ENCODE measurements around the gene AKAP9.
"Not testable (repeated sequence)": the region's sequence is repeated elsewhere in the genome, so short reads cannot be mapped to it uniquely, and the experiment has no call there.

AKAP9 gene

GRCh38 chr7:91940572-91941341, at the start of gene AKAP9:
AKAP9 (plus strand) TSS chr7:91940862; CDS start chr7:91941100, 238 bp downstream.
- DNase-seq (ENCODE audit: low read depth) = peak; percentile 72

- DNase-seq (ENCODE audit: low read depth) = no peak
Measured at GRCh38 chr7:91892099-91892705, 48.5 kb upstream of the AKAP9 start.

- DNase-seq (ENCODE audit: low read depth) = no peak
Measured at GRCh38 chr7:91892821-91893340, 47.8 kb upstream of the AKAP9 start.

- not testable (repeated sequence) for DNase-seq (ENCODE audit: low read depth)
Measured at GRCh38 chr7:91893699-91894098, 47.0 kb upstream of the AKAP9 start.

GRCh38 chr7:91894781-91895480, 45.7 kb upstream of the AKAP9 start:
- DNase-seq (ENCODE audit: low read depth) = no peak

DNA sequence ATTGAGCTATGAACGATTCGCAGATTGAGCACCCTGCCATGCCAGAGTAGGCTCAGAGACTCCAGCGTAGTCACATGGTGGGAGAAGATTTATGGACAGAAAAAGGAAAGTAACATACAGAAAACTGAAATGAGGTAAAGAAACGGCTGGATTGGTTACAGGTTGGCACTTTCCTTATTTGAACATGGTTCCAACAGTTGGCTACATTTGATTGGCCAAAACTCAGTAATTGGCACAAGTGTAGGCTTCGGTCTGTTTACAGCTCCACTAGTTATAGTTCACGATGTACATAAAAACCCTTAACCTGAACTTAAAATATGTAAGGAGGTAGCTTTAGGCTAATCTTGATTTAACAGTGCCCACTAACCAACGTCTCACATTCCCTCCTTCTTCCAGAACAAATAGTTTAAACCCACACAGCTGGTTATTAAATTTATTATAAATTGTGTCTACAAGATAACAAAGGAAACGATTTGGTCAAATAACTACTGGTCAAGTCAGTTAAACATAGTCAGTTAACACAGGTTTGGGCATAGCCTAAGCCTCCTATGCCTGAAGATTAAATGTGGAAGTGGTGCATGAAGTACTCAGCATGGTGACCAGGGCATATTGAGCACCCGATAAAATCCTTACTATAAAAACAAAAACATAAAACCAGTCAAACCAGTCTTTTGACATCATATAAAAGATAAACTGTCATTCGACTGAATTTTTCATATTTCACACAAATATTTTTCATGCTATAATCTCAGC, 42.2 kb upstream of the AKAP9 start:
- DNase-seq (ENCODE audit: low read depth) = no peak

GRCh38 chr7:91899563-91899962, 41.1 kb upstream of the AKAP9 start:
- no peak for DNase-seq (ENCODE audit: low read depth)

GRCh38 chr7:91910171-91910570, 30.5 kb upstream of the AKAP9 start:
- DNase-seq (ENCODE audit: low read depth) = no peak

GRCh38 chr7:91911121-91911520, 29.5 kb upstream of the AKAP9 start:
- DNase-seq (ENCODE audit: low read depth) = no peak

GRCh38 chr7:91912494-91912893, 28.2 kb upstream of the AKAP9 start:
- DNase-seq (ENCODE audit: low read depth) = no peak

- no peak for DNase-seq (ENCODE audit: low read depth)
Measured at GRCh38 chr7:91913612-91914011, 27.1 kb upstream of the AKAP9 start.

GRCh38 chr7:91915401-91916050, 25.1 kb upstream of the AKAP9 start:
- no peak for DNase-seq (ENCODE audit: low read depth)

DNA sequence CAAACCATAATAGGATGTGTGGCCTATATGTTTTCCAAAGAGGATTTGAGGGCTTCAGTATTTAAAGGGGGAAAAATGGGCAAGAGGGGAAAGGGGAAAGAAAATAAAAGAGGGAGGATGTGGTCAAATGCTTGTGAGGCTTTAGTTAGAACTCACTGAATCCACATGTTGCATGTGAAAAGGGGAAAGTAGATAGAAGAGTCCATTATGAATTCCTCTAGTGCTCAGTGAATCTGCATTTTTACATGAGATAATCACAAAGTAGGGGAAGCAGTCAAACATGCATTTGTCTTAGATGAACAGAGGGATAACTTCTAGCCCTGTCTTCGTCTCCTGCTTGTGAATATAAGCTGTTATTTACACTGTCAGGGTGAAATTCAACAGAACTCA, 24.6 kb upstream of the AKAP9 start:
- DNase-seq (ENCODE audit: low read depth) = no peak

GRCh38 chr7:91918356-91918755, 22.3 kb upstream of the AKAP9 start:
- no peak for DNase-seq (ENCODE audit: low read depth)

DNA sequence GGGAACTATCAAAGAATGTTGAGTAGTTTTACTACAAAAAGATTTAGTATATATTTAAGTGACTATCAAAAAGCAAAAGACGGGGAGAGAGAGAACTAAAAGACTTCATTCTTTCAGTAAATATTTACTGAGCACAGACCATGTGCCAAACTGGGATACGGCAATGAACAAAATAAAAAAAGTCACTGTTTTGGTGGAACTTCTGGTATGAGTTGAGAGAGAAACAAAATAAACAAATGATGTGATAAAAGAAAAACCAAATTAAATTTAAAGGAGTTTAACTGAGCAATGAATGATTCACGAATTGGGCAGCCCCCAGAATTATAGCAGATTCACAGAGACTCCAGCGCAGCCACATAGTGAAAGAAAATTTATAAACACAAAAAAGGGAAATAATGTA, 17.8 kb upstream of the AKAP9 start:
- DNase-seq (ENCODE audit: low read depth) = no peak

GRCh38 chr7:91927912-91928311, 12.8 kb upstream of the AKAP9 start:
- no peak for DNase-seq (ENCODE audit: low read depth)

- no peak for DNase-seq (ENCODE audit: low read depth)
Measured at GRCh38 chr7:91929463-91929862, 11.2 kb upstream of the AKAP9 start.

DNA sequence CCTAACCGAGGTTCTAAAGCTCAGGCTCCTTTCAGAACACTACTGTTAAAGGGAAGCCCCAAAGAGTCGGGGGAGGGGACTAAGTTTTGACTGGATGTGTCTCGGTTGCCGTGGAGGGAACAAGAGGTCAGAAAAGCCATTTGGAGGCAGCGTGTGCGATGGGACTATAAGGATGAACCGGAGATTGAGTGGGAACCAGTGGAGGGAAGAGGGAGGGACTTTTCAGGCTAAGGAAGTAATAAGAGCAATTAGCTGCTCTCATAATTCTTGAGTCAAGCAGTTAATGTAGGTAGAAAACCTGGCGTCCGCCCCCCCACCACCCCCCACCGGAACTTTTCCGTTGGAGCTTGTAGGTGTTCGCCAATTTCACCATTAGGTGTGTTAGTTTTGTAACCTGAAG, 491 bp upstream of the AKAP9 start:
- DNase-seq (ENCODE audit: low read depth) = no peak

DNA sequence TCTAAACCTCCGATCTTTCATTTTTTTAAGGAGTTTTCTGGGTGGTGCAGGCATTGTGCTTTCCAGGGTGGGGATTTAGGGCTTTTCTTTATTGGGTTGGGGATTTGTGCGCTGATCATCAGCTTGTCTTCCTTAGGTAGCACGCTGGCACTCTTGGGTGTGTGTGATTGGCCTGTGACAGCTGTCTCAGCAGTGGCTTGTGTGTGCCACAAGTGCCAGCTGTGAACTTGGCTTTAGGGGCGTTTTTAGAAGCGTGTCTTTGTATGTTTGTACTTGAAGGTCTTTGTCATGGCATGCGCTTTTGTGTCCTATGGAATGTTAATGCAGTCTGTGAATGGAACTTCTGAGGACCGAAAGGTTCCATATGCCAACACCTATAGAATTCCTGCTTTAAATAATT, 788 bp downstream of the AKAP9 start:
- no peak for DNase-seq (ENCODE audit: low read depth)

- no peak for DNase-seq (ENCODE audit: low read depth)
Measured at GRCh38 chr7:91942312-91942711, 1.6 kb downstream of the AKAP9 start.

- not testable (repeated sequence) for DNase-seq (ENCODE audit: low read depth)
Measured at GRCh38 chr7:91944970-91945369, 4.3 kb downstream of the AKAP9 start.

GRCh38 chr7:91945476-91945875, 4.8 kb downstream of the AKAP9 start:
- DNase-seq (ENCODE audit: low read depth) = no peak
